ENCODE results near the gene KIT.

The KIT gene

DNA sequence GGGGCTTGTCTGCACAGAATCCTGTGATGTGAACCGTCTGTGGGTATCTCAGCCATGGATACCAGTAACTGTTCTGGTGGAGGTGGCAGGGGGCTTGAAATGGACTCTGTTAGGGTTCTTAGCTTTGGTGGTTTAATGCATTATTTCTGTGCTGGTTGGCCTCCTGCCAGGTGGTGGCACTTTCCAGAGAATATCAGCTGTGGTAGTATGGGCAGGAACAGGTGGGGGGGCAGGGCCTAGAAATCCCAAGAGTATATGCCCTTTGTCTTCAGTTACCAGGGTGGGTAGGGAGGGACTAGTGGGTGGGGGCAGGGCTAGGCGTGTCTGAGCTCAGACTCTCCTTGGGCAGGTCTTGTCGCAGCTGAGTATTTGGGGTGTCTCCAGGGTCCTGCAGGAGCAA, 106.7 kb downstream of the KIT start:
- no peak for DNase-seq (ENCODE audit: insufficient read length, low spot score)
- no peak for FAIRE-seq
- TF ChIP-seq, protein P1, sequence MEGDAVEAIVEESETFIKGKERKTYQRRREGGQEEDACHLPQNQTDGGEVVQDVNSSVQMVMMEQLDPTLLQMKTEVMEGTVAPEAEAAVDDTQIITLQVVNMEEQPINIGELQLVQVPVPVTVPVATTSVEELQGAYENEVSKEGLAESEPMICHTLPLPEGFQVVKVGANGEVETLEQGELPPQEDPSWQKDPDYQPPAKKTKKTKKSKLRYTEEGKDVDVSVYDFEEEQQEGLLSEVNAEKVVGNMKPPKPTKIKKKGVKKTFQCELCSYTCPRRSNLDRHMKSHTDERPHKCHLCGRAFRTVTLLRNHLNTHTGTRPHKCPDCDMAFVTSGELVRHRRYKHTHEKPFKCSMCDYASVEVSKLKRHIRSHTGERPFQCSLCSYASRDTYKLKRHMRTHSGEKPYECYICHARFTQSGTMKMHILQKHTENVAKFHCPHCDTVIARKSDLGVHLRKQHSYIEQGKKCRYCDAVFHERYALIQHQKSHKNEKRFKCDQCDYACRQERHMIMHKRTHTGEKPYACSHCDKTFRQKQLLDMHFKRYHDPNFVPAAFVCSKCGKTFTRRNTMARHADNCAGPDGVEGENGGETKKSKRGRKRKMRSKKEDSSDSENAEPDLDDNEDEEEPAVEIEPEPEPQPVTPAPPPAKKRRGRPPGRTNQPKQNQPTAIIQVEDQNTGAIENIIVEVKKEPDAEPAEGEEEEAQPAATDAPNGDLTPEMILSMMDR (IDR thresholded peaks at IDR 0.05; ENCODE audit: insufficient read depth, missing control alignments): no peak

DNA sequence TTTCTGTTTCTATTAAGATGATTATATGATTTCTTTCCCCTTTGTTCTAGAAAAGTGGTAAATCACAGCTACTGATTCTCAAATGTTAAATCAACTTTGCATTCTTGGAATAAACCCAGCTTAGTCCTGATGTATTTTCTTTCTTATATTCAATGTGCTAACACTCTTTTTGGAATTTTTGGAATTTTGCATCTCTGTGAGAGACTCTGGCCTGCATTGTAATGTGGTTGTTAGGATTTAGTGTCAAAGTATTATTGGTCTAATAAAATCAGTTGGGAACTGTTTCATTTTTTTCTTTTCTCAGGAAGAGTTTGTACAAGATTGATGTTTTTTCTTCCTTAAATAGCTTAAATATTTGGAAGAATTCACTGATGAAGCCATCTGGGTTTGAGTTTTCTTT, 109.6 kb downstream of the KIT start:
- DNase-seq (ENCODE audit: insufficient read length, low spot score) (no peak), FAIRE-seq (no peak)
- TF ChIP-seq, protein P1 (IDR thresholded peaks at IDR 0.05; ENCODE audit: insufficient read depth, missing control alignments): no peak

DNA sequence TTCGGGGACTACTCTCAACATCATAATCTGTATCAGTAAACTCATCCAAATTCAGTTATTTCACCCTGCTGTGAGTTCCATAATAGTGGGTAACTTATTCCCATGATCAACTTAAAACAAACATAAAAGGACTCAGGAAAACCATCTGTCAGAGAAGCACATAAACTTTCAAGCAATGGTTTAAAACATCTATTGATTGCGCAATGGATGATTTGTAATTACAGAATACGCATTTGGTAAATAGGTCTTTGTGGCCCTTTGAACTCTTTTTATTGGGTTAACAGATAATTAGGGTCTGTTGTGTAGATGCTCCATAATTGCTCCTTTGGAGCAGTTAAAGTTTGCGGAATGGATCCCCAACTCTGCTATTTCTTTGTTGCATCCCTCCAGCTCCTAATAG, 115.3 kb downstream of the KIT start:
- FAIRE-seq (no peak), DNase-seq (ENCODE audit: insufficient read length, low spot score) (no peak)
- TF ChIP-seq, protein P1 (IDR thresholded peaks at IDR 0.05; ENCODE audit: insufficient read depth, missing control alignments): no peak

DNA sequence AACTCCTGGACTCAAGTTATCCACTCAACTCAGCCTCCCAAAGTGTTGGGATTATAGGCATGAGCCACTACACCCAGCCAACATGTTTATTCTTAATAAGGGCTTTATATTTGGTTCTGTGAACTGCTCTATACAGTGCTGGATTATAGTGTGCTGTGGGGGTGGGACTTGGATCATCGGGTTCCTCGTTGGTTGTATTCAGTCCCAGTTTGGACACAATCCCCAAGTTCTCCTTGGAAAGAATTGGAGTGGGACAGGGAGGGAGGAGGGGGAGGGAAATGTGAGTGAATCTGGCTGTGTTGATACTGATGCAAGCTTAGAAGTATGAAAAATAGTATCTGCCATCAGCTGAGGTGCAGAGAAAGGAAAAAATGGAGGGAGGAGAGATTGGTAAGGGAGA, 121.3 kb downstream of the KIT start:
- DNase-seq (ENCODE audit: insufficient read length, low spot score): no peak
- no peak for FAIRE-seq
- TF ChIP-seq, protein P1 (IDR thresholded peaks at IDR 0.05; ENCODE audit: insufficient read depth, missing control alignments): no peak

DNA sequence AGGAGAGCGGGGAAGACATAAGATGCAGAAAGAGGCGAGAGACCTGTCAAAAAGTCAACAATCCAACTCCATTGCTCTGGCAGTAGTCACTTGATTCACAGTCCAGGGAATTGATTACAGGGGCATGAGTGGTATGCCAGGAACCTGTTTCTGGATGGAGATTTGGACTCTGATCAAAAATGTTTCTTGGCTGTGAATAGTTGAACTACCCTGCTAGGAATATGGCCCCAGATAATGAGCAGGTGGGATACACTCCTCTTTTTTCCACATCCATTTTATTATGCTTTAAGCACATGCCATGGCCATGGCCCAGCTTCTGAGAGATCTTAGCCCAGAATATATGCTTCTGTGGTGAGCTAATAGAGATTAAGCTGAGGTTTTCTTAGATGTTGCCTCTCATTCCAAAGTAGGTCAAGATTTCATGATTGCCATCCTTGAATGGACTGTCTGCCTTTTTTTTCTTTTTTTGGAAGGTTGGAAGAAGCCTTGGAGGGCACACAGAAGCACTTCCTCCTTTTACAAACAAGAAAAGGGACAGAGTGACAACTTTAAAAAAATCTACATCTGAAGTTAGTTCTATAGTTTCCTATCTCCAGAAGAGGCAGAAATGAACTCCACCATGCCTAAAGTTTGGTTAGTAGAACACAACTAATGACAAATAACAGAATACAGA, 121.9 kb downstream of the KIT start:
- FAIRE-seq (no peak), DNase-seq (ENCODE audit: insufficient read length, low spot score) (no peak)
- TF ChIP-seq, protein P1 (IDR thresholded peaks at IDR 0.05; ENCODE audit: insufficient read depth, missing control alignments): no peak

DNA sequence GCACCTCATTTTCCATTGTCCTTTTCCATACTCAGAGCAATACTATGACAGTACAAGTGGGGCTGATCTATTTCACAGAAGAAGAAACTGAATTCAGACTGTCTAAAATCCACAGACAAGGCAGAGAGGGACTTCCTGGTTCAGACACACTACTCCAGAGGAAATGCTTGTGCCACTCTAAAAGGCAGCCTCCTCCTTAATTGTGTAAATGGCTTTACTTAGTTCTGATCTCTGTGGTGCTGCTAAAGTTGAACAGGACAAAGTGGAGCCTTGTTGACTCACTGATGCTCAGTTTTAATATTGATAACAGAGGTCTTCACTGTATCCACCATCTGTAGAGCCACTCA, 122.4 kb downstream of the KIT start:
- DNase-seq (ENCODE audit: insufficient read length, low spot score) (no peak), FAIRE-seq (no peak)
- TF ChIP-seq, protein P1 (IDR thresholded peaks at IDR 0.05; ENCODE audit: insufficient read depth, missing control alignments): no peak

DNA sequence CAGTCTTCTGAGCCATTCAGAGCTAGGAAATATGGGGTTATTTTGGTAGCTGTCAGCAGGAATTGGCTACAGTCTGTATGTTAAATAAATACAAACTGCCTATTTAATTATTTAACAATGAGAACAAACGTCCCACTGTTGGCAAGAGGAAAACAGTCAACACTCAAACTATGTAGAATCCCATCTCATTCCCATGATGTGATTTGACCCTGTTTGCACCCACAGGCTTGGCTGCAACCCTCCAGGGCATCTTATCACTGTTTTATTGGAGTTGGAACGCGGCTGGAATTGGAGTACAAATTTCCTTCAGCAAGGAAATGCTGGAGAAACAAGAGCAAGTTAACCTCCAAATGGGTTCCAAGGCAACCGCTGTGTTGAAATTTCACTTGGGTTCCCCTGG, 124.0 kb downstream of the KIT start:
- TF ChIP-seq, protein P1 (IDR thresholded peaks at IDR 0.05; ENCODE audit: insufficient read depth, missing control alignments): no peak
- DNase-seq (ENCODE audit: insufficient read length, low spot score) (no peak), FAIRE-seq (no peak)
